MCF 10A (cell line): ENCODE data around the gene FUBP3. TPM values are rescaled to one million over a fixed set of nuclear protein-coding genes. Genes with fewer than 3 reads are reported as not detected.

ENCODE experiments used
- BruUV-seq: library from RNA; stranded (reverse); fragments of 400-500 nt; replicated peaks from 2 replicates; lab custom pipeline; 2021; lab: Mats Ljungman, UMichigan
- CTCF ChIA-PET: fragments of 300-600 bp; sonication (Branson Sonifier 250); formaldehyde crosslinking; extraction: SDS; loops from one replicate; lab custom pipeline; 2021; ENCODE audit warnings: antibody characterized with exemption, inconsistent platforms; lab: Yijun Ruan, JAX
- POLR2A ChIA-PET: fragments of 300-600, 350-650 bp; sonication (Branson Sonifier 250); formaldehyde crosslinking; extraction: SDS; loops from one replicate; lab custom pipeline; 2020; ENCODE audit warnings: antibody characterized with exemption, inconsistent platforms; lab: Yijun Ruan, JAX
- DNase-seq: peaks from one replicate; pipeline ENCODE4 v3.0.0-alpha.2; 2018; ENCODE audit not compliant: unreplicated experiment
- H3K27ac Mint-ChIP-seq: one replicate; pipeline ENCODE4 v1.8.0; 2022; ENCODE audit warnings: mild to moderate bottlenecking, low read depth, mixed read lengths; ENCODE audit not compliant: unreplicated experiment
- H3K27me3 Mint-ChIP-seq: one replicate; pipeline ENCODE4 v1.8.0; 2022; ENCODE audit warnings: mixed read lengths; ENCODE audit not compliant: insufficient read depth, unreplicated experiment
- H3K36me3 Mint-ChIP-seq: one replicate; pipeline ENCODE4 v1.8.0; 2022; ENCODE audit warnings: mild to moderate bottlenecking, moderate library complexity, mixed read lengths; ENCODE audit not compliant: insufficient read depth, unreplicated experiment
- H3K4me1 Mint-ChIP-seq: one replicate; pipeline ENCODE4 v1.8.0; 2022; ENCODE audit warnings: mixed read lengths; ENCODE audit not compliant: insufficient read depth, unreplicated experiment
- H3K4me3 Mint-ChIP-seq: one replicate; pipeline ENCODE4 v1.8.0; 2022; ENCODE audit warnings: mild to moderate bottlenecking, moderate library complexity, mixed read lengths; ENCODE audit not compliant: unreplicated experiment
- H3K9me3 Mint-ChIP-seq: one replicate; pipeline ENCODE4 v1.8.0; 2022; ENCODE audit warnings: mixed read lengths; ENCODE audit not compliant: unreplicated experiment
- CTCF ChIP-seq: fragments of 200-600 bp; IDR thresholded peaks from one replicate; pipeline ENCODE4 v1.8.0; 2022; ENCODE audit warnings: antibody characterized with exemption, mild to moderate bottlenecking; ENCODE audit not compliant: unreplicated experiment
- intact Hi-C: fragments of 100-400 bp; cut with micrococcal nuclease; formaldehyde crosslinking; loops from 2 replicates; pipeline ENCODE4 v1.14.1; 2022
- total RNA-seq: library from RNA; stranded (reverse); gene quantifications from 2 replicates; pipeline ENCODE4 v1.2.3, GENCODE V29; 2022

The FUBP3 gene
- total RNA-seq, 1 experiment from 2014 or later = 58.0 TPM

DNA sequence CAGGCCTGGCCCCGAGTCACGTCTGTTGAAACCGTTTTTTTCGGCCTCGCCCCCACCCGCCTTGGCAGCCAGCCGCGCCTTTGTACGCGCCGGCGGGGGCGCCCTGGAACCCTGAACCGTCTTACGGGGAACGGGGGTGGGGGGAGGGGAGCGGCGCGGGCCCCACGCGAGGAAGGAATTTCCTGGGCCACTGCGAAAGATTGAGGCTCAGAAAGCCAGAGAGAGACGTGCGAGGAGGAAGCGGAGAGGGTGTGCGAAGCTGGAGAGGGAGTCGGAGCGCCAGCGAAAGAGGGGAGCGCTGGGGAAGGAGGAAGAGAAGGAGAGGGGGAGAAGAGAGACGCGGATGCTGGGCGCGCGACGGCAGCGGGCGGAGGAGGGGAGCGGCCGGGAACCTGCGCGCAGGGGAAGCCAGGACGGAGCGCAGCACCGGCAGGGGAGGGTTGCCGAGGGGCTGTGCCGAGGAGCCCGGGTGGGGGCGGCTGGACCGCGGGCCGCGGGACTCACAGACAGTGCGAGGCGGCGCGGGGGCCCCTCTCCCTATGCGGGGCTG, 80.4 kb downstream of the FUBP3 start:
- H3K27me3 Mint-ChIP-seq = peaks cover 80% of the 10 kb centered on the region
- TF ChIP-seq CTCF = no peak
- no peak overlapping the region for H3K27ac Mint-ChIP-seq
- no peaks in the 10 kb centered on the region for H3K36me3 Mint-ChIP-seq
- H3K4me1 Mint-ChIP-seq = no peaks in the 10 kb centered on the region
- BruUV-seq = no TSS peak
- DNase-seq = no peak
- ChIA-PET CTCF (interaction anchor here (0.6 kb wide), 1 partner anchor 194 kb away, joined by 3 read pairs; no protein-coding TSS in a partner anchor), POLR2A (no interaction called here)
- H3K9me3 Mint-ChIP-seq = no peaks in the 10 kb centered on the region
- intact Hi-C loops = no loop called here
- H3K4me3 Mint-ChIP-seq = no peak overlapping the region

- no peaks in the 10 kb centered on the region for H3K36me3 Mint-ChIP-seq
- TF ChIP-seq CTCF = no peak
- no peak for DNase-seq
- H3K27ac Mint-ChIP-seq = no peak overlapping the region
- intact Hi-C loops = no loop called here
- ChIA-PET CTCF (interaction anchor here (0.6 kb wide), 1 partner anchor 194 kb away, joined by 3 read pairs; no protein-coding TSS in a partner anchor), POLR2A (no interaction called here)
- H3K4me3 Mint-ChIP-seq = no peak overlapping the region
- no peaks in the 10 kb centered on the region for H3K4me1 Mint-ChIP-seq
- BruUV-seq = no TSS peak
- no peaks in the 10 kb centered on the region for H3K9me3 Mint-ChIP-seq
- peaks cover 81% of the 10 kb centered on the region for H3K27me3 Mint-ChIP-seq
Measured at GRCh38 chr9:130660326-130660682, 80.9 kb downstream of the FUBP3 start.

- no TSS peak for BruUV-seq
- POLR2A ChIA-PET = no interaction called here
- Mint-ChIP-seq H3K4me1 (no peaks in the 10 kb centered on the region), H3K27me3 (peaks cover 81% of the 10 kb centered on the region), H3K27ac (no peak overlapping the region), H3K9me3 (no peaks in the 10 kb centered on the region), H3K36me3 (no peaks in the 10 kb centered on the region), H3K4me3 (no peak overlapping the region)
- intact Hi-C loops = no loop called here
- no peak for TF ChIP-seq CTCF
- DNase-seq = no peak
- CTCF ChIA-PET = no interaction called here
Measured at GRCh38 chr9:130660683-130661450, 81.5 kb downstream of the FUBP3 start.

- H3K36me3 Mint-ChIP-seq = no peaks in the 10 kb centered on the region
- DNase-seq = no peak
- POLR2A ChIA-PET = no interaction called here
- no TSS peak for BruUV-seq
- H3K4me3 Mint-ChIP-seq = no peak overlapping the region
- no peaks in the 10 kb centered on the region for H3K4me1 Mint-ChIP-seq
- H3K27ac Mint-ChIP-seq = no peak overlapping the region
- intact Hi-C loops = no loop called here
- no peak for TF ChIP-seq CTCF
- H3K27me3 Mint-ChIP-seq = peaks cover 82% of the 10 kb centered on the region
- no peaks in the 10 kb centered on the region for H3K9me3 Mint-ChIP-seq
- CTCF ChIA-PET = no interaction called here
Measured at GRCh38 chr9:130661451-130662098, 82.2 kb downstream of the FUBP3 start.
